ENCODE results near the gene MUC5B.

DNA sequence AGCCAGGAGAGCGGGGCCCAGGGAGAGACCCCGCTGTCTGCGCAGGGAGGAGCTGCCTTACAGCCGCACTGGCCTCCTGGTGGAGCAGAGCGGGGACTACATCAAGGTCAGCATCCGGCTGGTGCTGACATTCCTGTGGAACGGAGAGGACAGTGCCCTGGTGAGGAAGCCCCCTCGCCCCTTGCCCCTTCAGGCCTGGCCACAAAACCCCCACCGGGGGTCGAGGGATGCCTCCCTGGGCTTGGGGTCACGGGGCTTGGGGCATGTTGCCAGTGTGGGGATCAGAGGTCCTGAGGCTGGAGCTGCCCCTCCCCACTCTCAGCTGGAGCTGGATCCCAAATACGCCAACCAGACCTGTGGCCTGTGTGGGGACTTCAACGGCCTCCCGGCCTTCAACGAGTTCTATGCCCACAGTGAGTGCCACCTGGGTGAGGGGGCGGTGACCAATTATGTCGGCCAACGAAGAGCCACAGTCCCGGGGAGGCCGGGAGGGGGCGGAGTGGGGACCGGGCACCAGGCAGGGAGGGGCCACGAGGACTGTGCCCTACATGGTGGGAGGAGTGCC is 4.2 kb downstream of the MUC5B start:
- TF ChIP-seq, protein P1, sequence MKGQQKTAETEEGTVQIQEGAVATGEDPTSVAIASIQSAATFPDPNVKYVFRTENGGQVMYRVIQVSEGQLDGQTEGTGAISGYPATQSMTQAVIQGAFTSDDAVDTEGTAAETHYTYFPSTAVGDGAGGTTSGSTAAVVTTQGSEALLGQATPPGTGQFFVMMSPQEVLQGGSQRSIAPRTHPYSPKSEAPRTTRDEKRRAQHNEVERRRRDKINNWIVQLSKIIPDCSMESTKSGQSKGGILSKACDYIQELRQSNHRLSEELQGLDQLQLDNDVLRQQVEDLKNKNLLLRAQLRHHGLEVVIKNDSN (CRISPR knock-in tag; IDR thresholded peaks at IDR 0.05): no peak
- TF ChIP-seq, protein P2, sequence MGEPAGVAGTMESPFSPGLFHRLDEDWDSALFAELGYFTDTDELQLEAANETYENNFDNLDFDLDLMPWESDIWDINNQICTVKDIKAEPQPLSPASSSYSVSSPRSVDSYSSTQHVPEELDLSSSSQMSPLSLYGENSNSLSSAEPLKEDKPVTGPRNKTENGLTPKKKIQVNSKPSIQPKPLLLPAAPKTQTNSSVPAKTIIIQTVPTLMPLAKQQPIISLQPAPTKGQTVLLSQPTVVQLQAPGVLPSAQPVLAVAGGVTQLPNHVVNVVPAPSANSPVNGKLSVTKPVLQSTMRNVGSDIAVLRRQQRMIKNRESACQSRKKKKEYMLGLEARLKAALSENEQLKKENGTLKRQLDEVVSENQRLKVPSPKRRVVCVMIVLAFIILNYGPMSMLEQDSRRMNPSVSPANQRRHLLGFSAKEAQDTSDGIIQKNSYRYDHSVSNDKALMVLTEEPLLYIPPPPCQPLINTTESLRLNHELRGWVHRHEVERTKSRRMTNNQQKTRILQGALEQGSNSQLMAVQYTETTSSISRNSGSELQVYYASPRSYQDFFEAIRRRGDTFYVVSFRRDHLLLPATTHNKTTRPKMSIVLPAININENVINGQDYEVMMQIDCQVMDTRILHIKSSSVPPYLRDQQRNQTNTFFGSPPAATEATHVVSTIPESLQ (CRISPR knock-in tag; IDR thresholded peaks at IDR 0.05): no peak
- TF ChIP-seq, protein P3, sequence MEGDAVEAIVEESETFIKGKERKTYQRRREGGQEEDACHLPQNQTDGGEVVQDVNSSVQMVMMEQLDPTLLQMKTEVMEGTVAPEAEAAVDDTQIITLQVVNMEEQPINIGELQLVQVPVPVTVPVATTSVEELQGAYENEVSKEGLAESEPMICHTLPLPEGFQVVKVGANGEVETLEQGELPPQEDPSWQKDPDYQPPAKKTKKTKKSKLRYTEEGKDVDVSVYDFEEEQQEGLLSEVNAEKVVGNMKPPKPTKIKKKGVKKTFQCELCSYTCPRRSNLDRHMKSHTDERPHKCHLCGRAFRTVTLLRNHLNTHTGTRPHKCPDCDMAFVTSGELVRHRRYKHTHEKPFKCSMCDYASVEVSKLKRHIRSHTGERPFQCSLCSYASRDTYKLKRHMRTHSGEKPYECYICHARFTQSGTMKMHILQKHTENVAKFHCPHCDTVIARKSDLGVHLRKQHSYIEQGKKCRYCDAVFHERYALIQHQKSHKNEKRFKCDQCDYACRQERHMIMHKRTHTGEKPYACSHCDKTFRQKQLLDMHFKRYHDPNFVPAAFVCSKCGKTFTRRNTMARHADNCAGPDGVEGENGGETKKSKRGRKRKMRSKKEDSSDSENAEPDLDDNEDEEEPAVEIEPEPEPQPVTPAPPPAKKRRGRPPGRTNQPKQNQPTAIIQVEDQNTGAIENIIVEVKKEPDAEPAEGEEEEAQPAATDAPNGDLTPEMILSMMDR (IDR thresholded peaks at IDR 0.05): no peak
- TF ChIP-seq CREM (CRISPR knock-in tag; IDR thresholded peaks at IDR 0.05) (no peak), ATF1 (CRISPR knock-in tag; IDR thresholded peaks at IDR 0.05) (no peak), ZNF232 (CRISPR knock-in tag; IDR thresholded peaks at IDR 0.05) (no peak), ZNF121 (CRISPR knock-in tag; IDR thresholded peaks at IDR 0.05) (no peak), KAT7 (CRISPR knock-in tag; IDR thresholded peaks at IDR 0.05; ENCODE audit: borderline replicate concordance) (no peak), NR3C1 (CRISPR knock-in tag; conservative IDR thresholded peaks at IDR 0.05; ENCODE audit: low read depth) (no peak)
- TF ChIP-seq, protein P4, sequence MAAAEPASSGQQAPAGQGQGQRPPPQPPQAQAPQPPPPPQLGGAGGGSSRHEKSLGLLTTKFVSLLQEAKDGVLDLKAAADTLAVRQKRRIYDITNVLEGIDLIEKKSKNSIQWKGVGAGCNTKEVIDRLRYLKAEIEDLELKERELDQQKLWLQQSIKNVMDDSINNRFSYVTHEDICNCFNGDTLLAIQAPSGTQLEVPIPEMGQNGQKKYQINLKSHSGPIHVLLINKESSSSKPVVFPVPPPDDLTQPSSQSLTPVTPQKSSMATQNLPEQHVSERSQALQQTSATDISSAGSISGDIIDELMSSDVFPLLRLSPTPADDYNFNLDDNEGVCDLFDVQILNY (CRISPR knock-in tag; IDR thresholded peaks at IDR 0.05): no peak
- TF ChIP-seq, protein P5, sequence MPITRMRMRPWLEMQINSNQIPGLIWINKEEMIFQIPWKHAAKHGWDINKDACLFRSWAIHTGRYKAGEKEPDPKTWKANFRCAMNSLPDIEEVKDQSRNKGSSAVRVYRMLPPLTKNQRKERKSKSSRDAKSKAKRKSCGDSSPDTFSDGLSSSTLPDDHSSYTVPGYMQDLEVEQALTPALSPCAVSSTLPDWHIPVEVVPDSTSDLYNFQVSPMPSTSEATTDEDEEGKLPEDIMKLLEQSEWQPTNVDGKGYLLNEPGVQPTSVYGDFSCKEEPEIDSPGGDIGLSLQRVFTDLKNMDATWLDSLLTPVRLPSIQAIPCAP (CRISPR knock-in tag; IDR thresholded peaks at IDR 0.05): no peak

All from WTC11 (cell line).